ENCODE results near the gene SUPT16H. TPM values are rescaled to one million over a fixed set of nuclear protein-coding genes. Genes with fewer than 3 reads are reported as not detected.

The SUPT16H gene
- total and polyA plus RNA-seq, 2 of the 13 experiments (the other 11 are each of a cell fraction or from before 2014, with no cell fraction given), result 77.5 to 230 TPM

DNA sequence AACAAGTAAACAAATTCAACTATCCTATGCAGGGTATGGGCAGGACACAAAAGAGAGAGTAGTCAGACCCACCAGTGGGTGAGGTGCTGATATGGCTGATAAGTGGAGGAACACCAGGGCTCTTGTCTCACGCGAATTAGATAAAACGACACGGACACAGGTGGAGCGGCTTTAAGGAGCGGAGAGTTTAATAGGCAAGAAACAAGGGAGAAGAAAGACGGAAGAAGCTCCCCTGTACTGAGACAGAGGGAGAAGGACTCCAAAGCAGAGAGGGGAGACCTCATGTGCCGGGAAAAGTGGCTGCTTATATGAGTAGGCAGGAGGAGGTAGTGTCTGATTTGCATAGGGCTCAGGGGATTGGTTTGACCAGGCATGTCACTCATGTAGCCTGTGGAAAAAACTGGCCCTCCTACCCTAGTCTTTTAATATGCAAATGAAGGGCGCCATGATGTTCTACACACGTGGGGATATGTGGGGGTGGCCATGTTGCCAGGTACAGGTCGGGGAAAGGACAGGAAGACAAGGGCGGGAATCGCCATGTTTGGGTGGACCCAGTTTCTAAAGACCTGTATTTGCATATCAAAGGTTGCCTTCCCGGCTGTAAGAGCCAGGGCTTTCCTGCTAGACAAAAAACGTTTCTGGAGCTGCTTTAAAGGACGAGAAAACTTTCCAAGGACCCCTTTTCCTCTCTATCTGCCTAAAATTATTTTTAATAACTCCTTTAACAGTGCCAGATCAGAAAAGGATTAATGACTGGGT is 75.2 kb downstream of the SUPT16H start (continued):
- 0 out of 2 replicates have a peak, but pooled peaks have one; percentile 20 for TF ChIP-seq KIAA2018 (CRISPR knock-in tag; IDR thresholded peaks at IDR 0.05; ENCODE audit: borderline replicate concordance)
- no peak for TF ChIP-seq RBM22 (optimal IDR thresholded peaks at IDR 0.05; ENCODE audit: low read length)
- no peak for TF ChIP-seq ZKSCAN1 (IDR thresholded peaks at IDR 0.05; ENCODE audit: low read length)
- TF ChIP-seq KAT7 (CRISPR knock-in tag; IDR thresholded peaks at IDR 0.05; ENCODE audit: borderline replicate concordance), result no peak
- no peak for TF ChIP-seq LBX2 (CRISPR knock-in tag; IDR thresholded peaks at IDR 0.05; ENCODE audit: borderline replicate concordance)
- no peak for TF ChIP-seq GTF3A (CRISPR knock-in tag; conservative IDR thresholded peaks at IDR 0.05)
- no peak for TF ChIP-seq ZNF597 (CRISPR knock-in tag; IDR thresholded peaks at IDR 0.05)
- no peak for TF ChIP-seq FLYWCH1 (CRISPR knock-in tag; IDR thresholded peaks at IDR 0.05)
- no peak for TF ChIP-seq AGO2 (optimal IDR thresholded peaks at IDR 0.05; ENCODE audit: low read depth, low read length)
- TF ChIP-seq ARID2 (CRISPR knock-in tag; IDR thresholded peaks at IDR 0.05; ENCODE audit: borderline replicate concordance), result no peak
- peak; percentile 88 for TF ChIP-seq ZEB1 (IDR thresholded peaks at IDR 0.05; ENCODE audit: insufficient replicate concordance, low read depth)
- TF ChIP-seq CCAR2 (optimal IDR thresholded peaks at IDR 0.05; ENCODE audit: low read depth, low read length), result no peak
- TF ChIP-seq CENPX (CRISPR knock-in tag; IDR thresholded peaks at IDR 0.05), result no peak
- TF ChIP-seq CREB3 (CRISPR knock-in tag; IDR thresholded peaks at IDR 0.05), result no peak
- TF ChIP-seq PHF5A (CRISPR knock-in tag; IDR thresholded peaks at IDR 0.05; ENCODE audit: low read depth, unreplicated experiment), result no peak
- TF ChIP-seq SMARCE1 (IDR thresholded peaks at IDR 0.05; ENCODE audit: borderline replicate concordance), result no peak
- TF ChIP-seq ZBTB38 (CRISPR knock-in tag; IDR thresholded peaks at IDR 0.05), result no peak
- TF ChIP-seq, protein P1, sequence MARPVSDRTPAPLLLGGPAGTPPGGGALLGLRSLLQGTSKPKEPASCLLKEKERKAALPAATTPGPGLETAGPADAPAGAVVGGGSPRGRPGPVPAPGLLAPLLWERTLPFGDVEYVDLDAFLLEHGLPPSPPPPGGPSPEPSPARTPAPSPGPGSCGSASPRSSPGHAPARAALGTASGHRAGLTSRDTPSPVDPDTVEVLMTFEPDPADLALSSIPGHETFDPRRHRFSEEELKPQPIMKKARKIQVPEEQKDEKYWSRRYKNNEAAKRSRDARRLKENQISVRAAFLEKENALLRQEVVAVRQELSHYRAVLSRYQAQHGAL (CRISPR knock-in tag; IDR thresholded peaks at IDR 0.05; ENCODE audit: not compliant biosample characterization), result no peak

Measured in HepG2 (cell line).